ENCODE results near the gene ELOF1. TPM values are rescaled to one million over a fixed set of nuclear protein-coding genes. Genes with fewer than 3 reads are reported as not detected.

ELOF1 gene
- total RNA-seq, 2 donors from 2014 or later = 34.6 to 39.0 TPM

- intact Hi-C loops (cut with DNase I, micrococcal nuclease) = no loop called here
- ATAC-seq (no peak), DNase-seq (no peak)
These were observed 54.5 kb downstream of the ELOF1 start for GRCh38 chr19:11504502-11505031.

Other genes starting within 250 kb of the ELOF1 start
- gene RAB3D, start 219.6 kb downstream of the ELOF1 start, total RNA-seq = 10 to 100 TPM; 34.7 to 37.6 TPM
- gene TMEM205, start 213.0 kb downstream of the ELOF1 start, total RNA-seq = 10 to 100 TPM; 43.5 to 51.9 TPM
- 10 to 100 TPM; 28.6 to 30.2 TPM for gene CCDC159, start 212.7 kb downstream of the ELOF1 start, total RNA-seq
- gene PLPPR2, start 203.8 kb downstream of the ELOF1 start, total RNA-seq = 1 to 10 TPM; 5.4 to 7.3 TPM
- gene SWSAP1, start 184.6 kb downstream of the ELOF1 start, total RNA-seq = 1 to 10 TPM; 3.3 to 3.4 TPM
- gene EPOR, start 174.9 kb downstream of the ELOF1 start, total RNA-seq = 1 to 10 TPM; 4.2 to 4.8 TPM
- gene RGL3, start 139.9 kb downstream of the ELOF1 start, total RNA-seq = 10 to 100 TPM; 21.1 to 23.9 TPM
- under 1 TPM in 1 of 2 donors, not detected in 1; 0.42 TPM for gene ODAD3, start 124.1 kb downstream of the ELOF1 start, total RNA-seq
- gene PRKCSH, start 123.6 kb downstream of the ELOF1 start, total RNA-seq = 100 to 1,000 TPM; 301 to 320 TPM
- under 1 TPM; 0.15 to 0.61 TPM for gene ELAVL3, start 78.2 kb downstream of the ELOF1 start, total RNA-seq
- 10 to 100 TPM in 1 of 2 donors, 1 to 10 TPM in 1; 7.5 to 10.4 TPM for gene ZNF653, start 53.4 kb downstream of the ELOF1 start, total RNA-seq
- 10 to 100 TPM; 52.8 to 64.5 TPM for gene ECSIT, start 30.1 kb downstream of the ELOF1 start, total RNA-seq
- gene CNN1, start 20.4 kb downstream of the ELOF1 start, total RNA-seq = 100 to 1,000 TPM in 1 of 2 donors, 1 to 10 TPM in 1; 6.9 to 254 TPM
- 10 to 100 TPM; 22.6 to 26.8 TPM for gene ACP5, start 18.4 kb upstream of the ELOF1 start, total RNA-seq
- gene ZNF627, start 38.3 kb upstream of the ELOF1 start, total RNA-seq = 1 to 10 TPM; 8.5 to 9.2 TPM
- gene ZNF823, start 179.7 kb upstream of the ELOF1 start, total RNA-seq = 10 to 100 TPM; 13.6 to 16.1 TPM
- 1 to 10 TPM; 3.5 to 4.8 TPM for gene ZNF441, start 207.8 kb upstream of the ELOF1 start, total RNA-seq
- 1 to 10 TPM; 2.7 to 3.5 TPM for gene ZNF491, start 239.3 kb upstream of the ELOF1 start, total RNA-seq